Right lung (tissue), 10 donors: ENCODE results near the gene HDGFL3. TPM values are rescaled to one million over a fixed set of nuclear protein-coding genes. Genes with fewer than 3 reads are reported as not detected.
"Not testable (repeated sequence)": the region's sequence is repeated elsewhere in the genome, so short reads cannot be mapped to it uniquely, and the experiment has no call there.

Experiments used
- DNase-seq, 2 donors: peaks; one replicate each; pipeline ENCODE4 v3.0.0-alpha.2; 2013
- long read RNA-seq, 8 donors: transcript quantifications; one replicate each; lab custom pipeline, GENCODE V29; 2026
- polyA plus RNA-seq, 5 donors: library from polyadenylated mRNA; unstranded; fragments of 120-200 nt; gene quantifications; one replicate each; pipeline versions ENCODE4 v1.2.1 to v1.2.3, GENCODE V29; 2013; ENCODE audit warnings: inconsistent platforms in 1 of 5, low replicate concordance in 1 of 5; ENCODE audit not compliant: insufficient read length in 5 of 5, insufficient read depth in 1 of 5

Gene HDGFL3
- polyA plus RNA-seq = 100 to 1,000 TPM in 3 of 5 donors, 10 to 100 TPM in 2; 80.7 to 117 (median 101) TPM
- long read RNA-seq, donor 1, full-length matches to known transcripts = 32 of 61 reads
- long read RNA-seq, donor 1, partial matches to known transcripts = 29 of 61 reads
- long read RNA-seq, donor 1, other reads (novel, unspliced or antisense) = 0 of 61 reads
- long read RNA-seq, donor 2, full-length matches to known transcripts = 21 of 21 reads
- long read RNA-seq, donor 2, partial matches to known transcripts = 0 of 21 reads
- long read RNA-seq, donor 2, other reads (novel, unspliced or antisense) = 0 of 21 reads
- long read RNA-seq, donor 3, full-length matches to known transcripts = 22 of 69 reads
- long read RNA-seq, donor 3, partial matches to known transcripts = 47 of 69 reads
- long read RNA-seq, donor 3, other reads (novel, unspliced or antisense) = 0 of 69 reads
- long read RNA-seq, donor 4, full-length matches to known transcripts = 14 of 31 reads
- long read RNA-seq, donor 4, partial matches to known transcripts = 17 of 31 reads
- long read RNA-seq, donor 4, other reads (novel, unspliced or antisense) = 0 of 31 reads
- long read RNA-seq, donor 5, full-length matches to known transcripts = 41 of 89 reads
- long read RNA-seq, donor 5, partial matches to known transcripts = 48 of 89 reads
- long read RNA-seq, donor 5, other reads (novel, unspliced or antisense) = 0 of 89 reads
- long read RNA-seq, donor 6, full-length matches to known transcripts = 22 of 76 reads
- long read RNA-seq, donor 6, partial matches to known transcripts = 54 of 76 reads
- long read RNA-seq, donor 6, other reads (novel, unspliced or antisense) = 0 of 76 reads
- long read RNA-seq, donor 7, full-length matches to known transcripts = 33 of 52 reads
- long read RNA-seq, donor 7, partial matches to known transcripts = 19 of 52 reads
- long read RNA-seq, donor 7, other reads (novel, unspliced or antisense) = 0 of 52 reads
- long read RNA-seq, donor 8, full-length matches to known transcripts = 16 of 16 reads
- long read RNA-seq, donor 8, partial matches to known transcripts = 0 of 16 reads
- long read RNA-seq, donor 8, other reads (novel, unspliced or antisense) = 0 of 16 reads

DNA sequence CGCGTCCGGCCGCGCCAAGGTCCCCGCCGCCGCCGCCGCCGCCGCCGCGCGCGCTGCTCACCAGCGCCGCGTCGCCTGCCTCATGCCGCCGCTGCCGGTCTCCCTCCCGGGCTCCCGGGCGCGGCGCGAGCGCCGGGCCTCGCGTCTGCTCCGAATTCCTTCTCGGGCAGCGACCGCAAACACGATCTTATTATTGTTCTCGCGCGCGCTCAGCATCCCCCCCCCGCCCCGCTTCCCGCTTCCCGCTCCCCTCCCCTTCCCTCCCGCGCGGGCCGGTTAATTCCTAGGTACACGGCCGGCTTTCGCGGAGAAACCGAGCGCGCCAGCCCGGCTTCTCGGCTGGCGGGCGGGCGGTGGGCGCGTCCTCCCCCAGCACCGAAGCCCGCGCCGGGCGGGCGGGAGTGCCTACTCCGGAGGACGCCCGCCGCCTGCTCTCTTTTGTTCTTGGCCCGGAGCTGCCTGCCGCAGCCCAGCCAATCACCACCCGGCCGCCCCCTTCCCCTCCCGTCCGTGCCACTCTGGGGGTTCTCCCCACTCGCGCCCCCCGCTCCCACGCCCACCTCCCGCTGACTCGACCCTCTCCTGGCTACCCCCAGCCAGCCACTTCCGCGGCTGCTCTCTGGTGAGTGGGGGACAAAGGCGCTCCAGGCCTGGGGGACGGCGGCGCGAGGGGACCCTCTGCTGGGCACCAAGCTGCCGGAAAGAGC, at the start of gene HDGFL3:
HDGFL3 (minus strand) TSS at position 164 of the 707 bp plus-strand sequence. CDS start 409 bp downstream, outside the sequence.
- peak; percentile 68 to 75 for DNase-seq

DNA sequence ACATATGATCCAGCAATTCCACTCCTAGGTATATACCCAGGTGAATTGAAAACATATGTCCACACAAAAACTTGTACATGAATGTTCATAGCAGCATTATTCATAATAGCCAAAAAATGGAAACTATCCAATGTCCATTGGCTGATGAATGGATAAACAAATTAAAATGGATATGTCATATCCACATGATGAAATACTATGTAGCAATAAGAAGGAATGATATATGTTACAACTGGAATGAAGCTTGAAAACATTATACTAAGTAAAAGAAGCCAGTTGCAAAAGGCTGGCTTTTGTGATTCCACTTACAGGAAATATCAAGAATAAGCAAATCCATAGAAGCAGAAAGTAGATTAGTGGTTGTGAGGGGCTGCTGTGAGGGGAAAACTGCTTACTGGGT, 43.2 kb upstream of the HDGFL3 start:
- DNase-seq = no peak

DNA sequence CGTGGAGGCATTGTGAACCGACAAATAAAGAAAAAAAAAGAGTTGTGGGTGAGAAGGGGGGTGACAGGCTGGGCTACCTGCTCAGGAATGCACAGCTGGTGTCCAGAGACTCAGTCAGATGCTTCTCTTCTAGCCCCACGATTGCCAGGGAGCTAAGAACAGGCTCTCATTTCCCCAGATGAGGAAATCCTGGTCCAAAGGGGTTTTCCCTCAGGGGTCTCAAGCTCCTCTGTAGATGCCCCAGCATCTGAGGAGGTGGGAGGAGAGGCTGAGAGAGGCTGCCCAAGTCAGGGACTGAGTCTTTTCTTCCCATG, 41.4 kb upstream of the HDGFL3 start:
- DNase-seq = no peak

DNA sequence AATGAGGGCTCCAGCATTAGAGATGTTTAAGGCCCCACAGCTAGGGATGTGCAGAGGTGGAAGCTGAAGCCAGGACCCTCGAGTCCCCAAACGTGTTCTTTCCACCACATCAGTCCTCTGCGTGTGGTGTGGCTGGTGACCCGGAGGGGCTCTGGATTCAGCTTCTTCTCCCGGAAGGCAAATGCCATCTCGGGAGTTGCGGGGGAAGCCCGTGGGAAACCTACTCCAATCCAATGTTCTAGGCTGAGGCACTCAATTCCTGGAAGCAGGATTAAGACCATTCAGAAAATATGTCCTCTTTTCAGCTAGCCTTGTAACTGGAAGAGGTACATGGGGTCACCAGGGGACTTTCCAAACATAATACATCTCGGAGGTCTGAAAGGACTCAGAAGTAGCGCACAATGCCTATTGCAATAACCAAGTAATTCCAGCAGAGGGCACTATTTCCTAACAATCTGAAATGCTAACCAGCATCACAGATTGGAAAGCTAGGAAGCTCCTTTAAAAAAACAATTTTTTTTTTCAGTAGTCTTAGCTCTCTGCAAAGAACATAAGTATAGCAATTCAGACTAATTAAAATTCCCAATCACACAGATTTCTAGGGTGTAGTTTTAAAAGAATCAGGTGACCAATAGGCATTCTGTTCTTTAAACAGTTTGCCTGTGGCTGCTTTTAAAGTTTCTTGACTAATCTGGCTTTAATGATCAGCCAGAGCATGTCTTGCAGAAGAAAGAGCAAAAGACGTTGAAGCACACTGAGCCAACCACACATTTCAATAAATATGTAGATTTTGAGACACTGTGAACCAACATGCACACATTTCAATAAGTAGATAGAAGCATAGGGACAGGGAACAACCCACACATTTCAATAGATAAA, 40.8 kb upstream of the HDGFL3 start:
- peak; percentile 41 to 59 for DNase-seq

DNA sequence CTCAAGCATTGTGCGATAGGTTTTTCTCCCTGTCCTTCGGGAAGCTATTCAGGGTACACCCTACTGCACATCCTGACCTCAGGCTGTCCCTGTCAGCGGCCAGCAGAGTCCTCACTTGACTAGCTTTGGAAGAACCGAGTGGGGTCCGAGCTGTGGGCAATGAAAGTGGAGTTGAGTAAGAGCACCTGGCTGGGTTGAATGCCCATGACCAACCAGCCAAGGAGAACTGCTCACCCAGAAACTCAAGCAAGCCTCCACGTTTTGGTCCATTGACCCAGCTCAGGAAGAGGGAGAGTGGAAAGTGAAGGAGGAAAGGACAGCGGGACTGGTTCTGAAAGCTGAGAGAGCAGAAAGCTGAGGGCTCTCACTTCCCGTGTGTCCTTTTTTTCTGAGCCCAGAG, 36.0 kb upstream of the HDGFL3 start:
- no peak for DNase-seq

DNA sequence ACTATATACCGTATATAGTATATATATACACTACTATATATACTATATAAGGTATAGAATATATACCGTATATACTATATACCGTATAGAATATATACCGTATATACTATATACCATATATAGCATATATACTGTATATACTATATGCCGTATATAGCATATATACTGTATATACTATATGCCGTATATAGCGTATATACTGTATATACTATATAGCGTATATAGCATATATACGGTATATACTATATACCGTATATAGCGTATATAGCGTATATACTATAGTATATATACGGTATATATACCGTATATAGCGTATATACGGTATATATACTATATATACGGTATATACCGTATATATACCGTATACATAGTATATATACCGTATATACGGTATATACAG, 22.6 kb upstream of the HDGFL3 start:
- no peak for DNase-seq

DNA sequence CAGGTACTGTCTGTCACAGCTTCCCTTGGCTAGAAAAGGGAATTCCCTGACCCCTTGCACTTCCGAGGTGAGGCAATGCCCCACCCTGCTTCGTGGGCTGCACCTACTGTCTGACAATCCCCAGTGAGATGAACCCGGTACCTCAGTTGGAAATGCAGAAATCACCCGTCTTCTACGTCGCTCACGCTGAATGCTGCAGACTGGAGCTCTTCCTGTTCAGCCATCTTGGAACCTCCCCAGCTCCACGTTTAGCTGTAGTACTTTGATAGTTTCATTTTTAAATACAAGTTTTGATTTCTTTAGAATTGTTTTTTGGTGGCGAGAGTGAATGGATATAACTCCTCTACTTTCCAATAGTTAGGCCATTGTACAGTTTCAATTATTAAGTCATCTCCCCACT, 17.8 kb upstream of the HDGFL3 start:
- no peak for DNase-seq

DNA sequence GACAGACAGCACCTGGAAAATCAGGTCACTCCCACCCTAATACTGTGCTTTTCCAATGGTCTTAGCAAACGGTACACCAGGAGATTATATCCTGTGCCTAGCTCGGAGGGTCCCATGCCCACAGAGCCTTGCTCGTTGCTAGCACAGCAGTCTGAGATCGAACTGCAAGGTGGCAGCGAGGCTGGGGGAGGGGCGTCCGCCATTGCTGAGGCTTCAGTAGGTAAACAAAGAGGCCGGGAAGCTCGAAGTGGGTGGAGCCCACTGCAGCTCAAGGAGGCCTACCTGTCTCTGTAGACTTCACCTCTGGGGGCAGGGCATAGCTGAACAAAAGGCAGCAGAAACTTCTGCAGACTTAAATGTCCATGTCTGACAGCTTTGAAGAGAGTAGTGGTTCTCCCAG, 14.2 kb upstream of the HDGFL3 start:
- not testable (repeated sequence) for DNase-seq

DNA sequence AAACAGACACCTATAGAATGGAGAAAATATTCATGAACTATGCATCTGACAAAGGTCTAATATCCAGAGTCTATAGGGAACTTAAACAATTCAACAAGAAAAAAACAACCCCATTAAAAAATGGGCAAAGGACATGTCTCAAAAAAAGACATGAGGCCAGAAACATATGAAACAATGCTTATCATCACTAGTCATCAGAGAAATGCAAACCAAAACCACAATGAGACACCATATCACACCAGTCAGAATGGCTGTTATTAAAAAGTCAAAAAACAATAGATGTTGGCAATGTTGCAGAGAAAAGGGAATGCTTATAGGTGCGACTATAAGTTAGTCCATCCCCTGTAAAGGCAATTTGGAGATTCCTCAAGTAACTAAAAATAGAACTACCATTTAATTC, 11.4 kb upstream of the HDGFL3 start:
- DNase-seq = no peak

DNA sequence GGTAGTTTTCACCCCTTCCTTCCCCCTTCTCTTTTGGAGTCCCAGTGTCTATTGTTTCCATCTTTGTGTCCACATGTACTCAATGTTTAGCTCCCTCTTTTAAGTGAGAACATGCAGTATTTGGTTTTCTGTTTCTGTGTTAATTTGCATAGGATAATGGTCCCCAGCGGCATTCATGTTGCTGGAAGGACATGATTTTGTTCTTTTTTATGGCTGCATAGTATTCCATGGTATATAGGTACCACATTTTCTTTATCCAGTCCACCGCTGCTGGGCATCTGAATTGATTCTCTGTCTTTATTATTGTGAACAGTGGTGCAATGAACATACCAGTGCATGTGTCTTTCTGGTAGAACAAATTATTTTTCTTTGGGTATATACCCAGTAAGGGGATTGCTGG, 7.7 kb upstream of the HDGFL3 start:
- DNase-seq = no peak

DNA sequence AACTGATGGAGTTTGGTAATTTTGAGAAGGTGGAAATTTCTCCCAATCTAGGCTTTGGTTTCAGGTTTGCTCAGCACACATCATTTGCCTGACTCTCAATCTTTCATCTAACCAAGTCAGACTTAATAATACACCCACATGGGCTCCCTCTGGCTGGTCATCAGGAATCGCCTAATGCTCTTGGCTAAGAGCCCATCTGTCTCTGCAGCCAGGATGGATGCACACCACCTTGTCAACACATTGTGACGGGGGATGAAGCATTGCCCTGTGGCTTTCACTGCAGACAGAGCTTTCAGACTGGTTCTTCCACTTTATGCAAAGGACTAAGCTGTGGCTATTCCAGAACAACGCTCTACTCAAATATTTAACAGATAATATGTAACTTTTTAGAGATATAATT, 3.0 kb upstream of the HDGFL3 start:
- no peak for DNase-seq

DNA sequence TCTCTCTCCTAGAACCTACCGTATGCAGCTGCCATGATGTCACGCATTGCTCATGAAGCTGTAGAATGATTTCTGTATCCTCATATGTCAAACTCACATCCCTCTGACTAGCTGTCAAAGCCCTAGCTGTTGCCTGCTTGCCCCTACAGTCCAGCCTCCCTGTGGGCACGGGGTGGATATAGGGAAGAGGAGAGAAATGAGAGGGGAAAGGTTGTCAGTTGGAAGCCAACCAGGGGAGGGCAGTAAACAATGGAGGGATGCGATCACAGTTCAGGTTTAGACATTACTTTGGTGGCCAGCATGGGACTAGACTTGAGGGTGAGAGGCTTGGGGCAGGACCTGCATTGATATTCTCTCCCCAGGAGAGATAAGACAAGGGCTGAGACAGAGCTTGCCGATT, 1.7 kb upstream of the HDGFL3 start:
- no peak for DNase-seq

DNA sequence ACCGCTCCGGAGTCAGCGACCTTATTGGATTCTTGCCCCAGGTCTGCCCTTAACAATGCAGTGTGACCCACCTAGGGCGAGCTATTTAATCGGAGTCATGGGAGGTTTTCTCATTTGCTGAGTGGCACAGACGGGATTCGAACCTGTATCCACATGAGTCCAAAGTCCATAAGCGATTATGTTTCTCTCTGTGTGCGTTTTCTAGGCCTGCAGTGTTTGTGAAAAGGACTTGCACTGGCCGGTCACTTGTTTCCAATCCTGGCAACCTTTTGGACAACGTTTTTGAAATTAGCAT, 691 bp upstream of the HDGFL3 start:
- DNase-seq = no peak

DNA sequence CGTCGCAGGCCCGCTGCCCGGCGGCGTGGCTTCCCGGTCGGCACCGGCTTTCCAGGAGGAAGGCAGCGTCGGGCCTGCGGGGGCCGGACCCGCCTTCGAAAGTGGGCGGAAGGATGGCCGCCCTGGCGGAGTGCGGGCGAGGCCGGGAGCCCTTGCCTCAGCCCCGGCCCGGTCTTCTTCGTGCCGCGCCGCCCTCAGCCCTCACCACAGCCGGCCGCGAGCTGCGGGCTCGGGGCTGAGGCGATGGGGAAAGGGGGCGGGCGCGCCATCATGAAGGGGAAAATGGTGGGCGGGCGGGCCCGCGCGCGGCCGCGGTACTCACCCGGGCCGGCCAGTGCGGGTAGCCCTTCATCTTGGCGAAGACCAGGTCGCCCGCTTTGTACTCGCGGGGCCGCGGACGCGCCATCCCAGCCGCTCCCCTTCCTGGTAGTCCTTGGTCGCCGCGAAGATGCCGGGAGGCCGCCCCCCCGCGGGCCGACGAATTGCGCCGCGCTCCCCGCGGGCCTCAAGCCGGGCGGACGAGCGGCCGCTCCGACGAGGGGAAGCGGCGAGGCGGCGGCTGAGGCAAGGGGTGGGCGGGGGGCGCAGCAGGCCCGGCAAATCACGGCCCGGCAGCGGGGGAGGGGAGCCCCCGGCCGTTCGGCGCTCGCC, 489 bp downstream of the HDGFL3 start:
- DNase-seq = peak; percentile 51 to 62

DNA sequence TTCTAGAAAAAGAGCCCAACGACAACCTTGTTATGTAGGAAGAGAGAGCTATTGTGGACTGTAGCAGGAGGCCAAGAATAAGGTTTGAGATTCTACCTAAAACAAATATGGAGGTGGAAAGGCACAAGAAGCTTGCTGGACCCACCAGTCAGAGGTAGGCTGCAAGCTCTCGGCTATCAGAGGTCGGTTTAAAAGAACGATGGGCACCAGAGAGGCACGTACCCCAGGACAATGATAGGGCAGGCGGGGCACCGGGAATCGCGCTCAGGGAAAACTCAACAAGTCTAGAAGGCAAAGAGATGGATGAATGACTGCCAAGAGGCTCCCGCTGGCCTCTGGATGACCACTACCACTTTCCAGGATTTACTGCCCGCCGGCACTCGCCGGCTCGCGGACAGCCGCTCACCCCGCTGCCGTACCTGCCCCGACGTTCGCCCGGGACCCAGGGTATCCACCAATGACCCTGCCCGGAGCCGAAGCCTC, 1.1 kb downstream of the HDGFL3 start:
- DNase-seq = peak; percentile 19 to 38

DNA sequence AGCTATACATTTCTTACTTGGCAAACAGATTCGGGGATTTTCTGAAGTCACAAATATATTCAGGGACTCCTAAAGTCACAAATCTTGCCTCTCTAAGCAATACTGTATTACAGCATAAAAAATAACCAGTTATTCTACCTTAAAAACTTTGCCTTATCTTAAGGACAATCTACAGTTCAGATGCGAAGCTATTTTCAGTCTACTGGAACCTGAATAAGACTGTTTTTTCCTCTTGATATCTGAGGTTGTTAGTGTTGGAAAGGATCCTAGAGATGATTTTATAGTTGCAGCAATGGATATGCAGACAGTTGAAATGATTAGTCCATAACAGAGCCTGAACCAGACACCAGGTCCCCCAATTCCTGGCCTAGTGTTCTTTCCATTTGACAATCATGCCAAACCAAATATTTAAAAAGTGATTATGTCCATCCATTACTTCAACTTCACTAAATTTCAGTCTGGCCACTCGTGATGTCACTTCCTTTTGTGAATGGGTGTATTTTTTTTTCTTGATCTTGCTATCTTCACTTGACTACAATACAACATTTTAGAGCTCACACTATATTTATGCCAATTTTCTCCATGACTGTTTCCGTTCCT, 1.8 kb downstream of the HDGFL3 start:
- DNase-seq = peak; percentile 21 to 35

DNA sequence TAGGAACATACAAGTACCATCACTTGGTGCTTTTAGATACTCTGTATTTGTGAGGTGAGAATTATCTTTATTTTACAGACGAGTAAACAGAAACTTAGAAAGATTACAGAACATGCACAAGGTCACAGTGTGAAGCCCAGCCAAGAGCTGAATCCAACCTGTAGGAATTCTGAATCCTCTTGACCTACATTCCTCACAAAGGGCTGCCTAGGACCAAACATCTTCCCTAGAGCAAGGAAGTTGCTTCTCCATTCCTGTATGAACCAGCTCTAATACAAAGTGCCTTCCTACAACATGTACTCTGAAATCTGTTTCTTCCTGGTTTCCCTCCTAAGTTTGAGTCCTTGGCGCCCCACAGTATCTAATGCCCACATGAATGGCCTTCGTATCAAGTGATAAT, 2.9 kb downstream of the HDGFL3 start:
- DNase-seq = no peak

DNA sequence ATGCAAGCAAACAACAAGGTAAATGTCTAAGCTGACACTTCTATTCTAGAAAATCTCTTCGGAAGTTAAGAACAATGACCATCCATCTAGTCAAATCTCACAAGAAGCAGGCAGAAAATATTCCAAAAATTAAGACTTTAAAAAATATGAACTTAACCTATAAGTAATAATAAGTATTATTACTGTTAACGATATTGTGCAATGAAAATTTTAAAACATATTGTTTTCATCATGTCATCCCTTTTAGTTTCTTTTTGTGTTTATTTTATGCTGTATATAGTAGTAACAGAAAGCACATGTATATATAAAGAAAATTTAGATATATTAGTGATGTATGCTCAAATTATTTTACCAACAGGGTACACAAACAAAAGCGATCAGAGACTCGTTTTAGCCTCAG, 4.1 kb downstream of the HDGFL3 start:
- no peak for DNase-seq

DNA sequence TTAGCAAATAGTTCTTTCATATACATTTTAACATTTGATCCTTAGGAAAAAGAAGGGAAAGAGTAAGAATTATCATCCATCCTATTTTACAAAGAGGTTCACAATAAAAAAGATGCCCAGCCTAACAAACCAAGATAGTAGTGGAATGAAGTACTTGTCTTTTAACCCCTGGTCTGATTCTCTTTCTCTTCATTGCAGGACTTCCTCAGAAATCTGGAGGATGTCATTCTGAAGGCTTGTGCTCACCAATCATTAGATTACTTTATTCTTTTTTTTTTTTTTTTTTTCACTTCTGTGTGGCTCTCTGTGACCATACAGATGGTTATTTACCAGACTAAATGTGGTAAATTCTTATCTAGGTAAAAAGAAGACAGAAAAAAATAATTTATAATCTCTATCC, 7.0 kb downstream of the HDGFL3 start:
- DNase-seq = no peak

DNA sequence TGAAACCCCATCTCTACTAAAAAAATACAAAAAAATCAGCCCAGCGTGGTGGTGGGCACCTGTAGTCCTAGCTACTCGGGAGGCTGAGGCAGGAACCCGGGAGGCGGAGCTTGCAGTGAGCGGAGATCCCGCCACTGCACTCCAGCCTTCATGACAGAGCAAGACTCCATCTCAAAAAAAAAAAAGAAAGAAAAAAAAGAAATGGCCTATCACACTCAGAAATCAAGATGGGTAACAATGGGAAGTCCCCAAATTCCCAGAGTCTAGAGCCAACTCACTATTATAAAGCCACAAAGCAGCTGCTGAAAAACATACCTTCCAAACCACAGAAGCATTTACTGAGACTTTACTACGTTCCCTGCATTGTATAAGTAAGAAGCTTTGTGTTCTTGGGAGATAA, 7.5 kb downstream of the HDGFL3 start:
- no peak for DNase-seq
